ENCODE results near the gene FN3K. TPM values are rescaled to one million over a fixed set of nuclear protein-coding genes. Genes with fewer than 3 reads are reported as not detected.

Gene FN3K
- total RNA-seq, 1 donor from 2014 or later, result 21.7 TPM

DNA sequence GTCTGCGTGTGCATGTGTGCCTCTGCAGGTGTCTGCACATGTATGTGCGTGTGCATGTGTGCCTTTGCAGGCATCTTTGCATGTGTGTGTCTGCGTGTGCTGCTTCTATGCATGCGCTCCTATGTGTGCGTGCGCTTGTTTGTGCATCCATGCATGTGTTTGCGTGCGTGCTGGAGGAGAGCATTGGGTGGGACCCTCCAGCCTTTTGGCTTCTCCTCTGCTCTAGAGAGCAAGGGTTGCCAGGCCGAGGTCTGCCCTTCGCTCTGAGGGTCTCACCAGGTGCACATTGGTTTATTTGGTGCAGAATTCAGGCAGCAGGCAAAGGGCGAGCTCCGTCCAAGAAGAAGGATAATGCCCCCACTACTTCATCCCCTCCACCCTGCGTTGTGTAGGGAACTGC, 35.9 kb upstream of the FN3K start:
- peaks cover 3% of the 10 kb centered on the region for H3K9me3 Mint-ChIP-seq
- no peak for DNase-seq (ENCODE audit: low read depth, low spot score)
- H3K4me1 Mint-ChIP-seq, result peaks cover 4% of the 10 kb centered on the region
- H3K27me3 Mint-ChIP-seq (ENCODE audit: low read depth), result peaks cover 45% of the 10 kb centered on the region
- H3K27ac Mint-ChIP-seq (ENCODE audit: unreplicated experiment), result no peak overlapping the region
- TF ChIP-seq, protein P1, sequence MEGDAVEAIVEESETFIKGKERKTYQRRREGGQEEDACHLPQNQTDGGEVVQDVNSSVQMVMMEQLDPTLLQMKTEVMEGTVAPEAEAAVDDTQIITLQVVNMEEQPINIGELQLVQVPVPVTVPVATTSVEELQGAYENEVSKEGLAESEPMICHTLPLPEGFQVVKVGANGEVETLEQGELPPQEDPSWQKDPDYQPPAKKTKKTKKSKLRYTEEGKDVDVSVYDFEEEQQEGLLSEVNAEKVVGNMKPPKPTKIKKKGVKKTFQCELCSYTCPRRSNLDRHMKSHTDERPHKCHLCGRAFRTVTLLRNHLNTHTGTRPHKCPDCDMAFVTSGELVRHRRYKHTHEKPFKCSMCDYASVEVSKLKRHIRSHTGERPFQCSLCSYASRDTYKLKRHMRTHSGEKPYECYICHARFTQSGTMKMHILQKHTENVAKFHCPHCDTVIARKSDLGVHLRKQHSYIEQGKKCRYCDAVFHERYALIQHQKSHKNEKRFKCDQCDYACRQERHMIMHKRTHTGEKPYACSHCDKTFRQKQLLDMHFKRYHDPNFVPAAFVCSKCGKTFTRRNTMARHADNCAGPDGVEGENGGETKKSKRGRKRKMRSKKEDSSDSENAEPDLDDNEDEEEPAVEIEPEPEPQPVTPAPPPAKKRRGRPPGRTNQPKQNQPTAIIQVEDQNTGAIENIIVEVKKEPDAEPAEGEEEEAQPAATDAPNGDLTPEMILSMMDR (conservative IDR thresholded peaks at IDR 0.05), result no peak
- peaks cover 4% of the 10 kb centered on the region for H3K36me3 Mint-ChIP-seq (ENCODE audit: low read depth)
- peak overlapping the region; percentile 86 for H3K4me3 Mint-ChIP-seq

DNA sequence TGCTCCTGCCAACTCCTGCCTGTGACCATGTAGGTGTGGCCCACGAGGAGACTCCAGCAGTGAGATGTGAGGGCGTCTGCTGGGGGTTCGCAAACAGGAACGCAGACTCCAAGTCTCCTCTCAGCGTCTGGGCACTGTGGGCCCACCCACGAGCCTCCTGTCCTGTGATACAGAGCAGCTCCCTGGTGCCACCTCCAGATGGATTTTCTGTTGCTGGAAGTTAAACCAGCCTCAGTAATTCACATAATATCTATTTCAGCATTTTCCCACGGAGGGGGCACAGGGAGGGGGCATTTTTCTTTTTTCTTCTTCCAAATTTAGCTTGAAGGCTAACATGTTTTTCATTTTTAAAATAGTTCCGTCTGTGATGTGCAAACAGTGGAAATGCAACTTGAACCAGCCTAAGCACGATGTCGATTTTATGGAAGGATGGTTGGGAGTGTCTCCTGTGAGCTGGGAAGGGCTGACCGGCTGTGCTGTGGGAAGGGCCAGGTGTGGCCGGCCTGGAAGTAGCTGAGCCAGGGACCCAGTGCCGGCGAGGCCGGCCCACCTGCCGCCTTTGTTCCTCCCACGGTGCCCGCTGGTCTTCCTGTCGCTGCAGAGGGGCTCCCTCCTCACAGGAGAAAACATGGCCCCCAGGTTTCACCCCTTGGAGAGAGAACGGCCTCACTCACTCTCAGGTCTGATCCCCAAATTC, 33.0 kb upstream of the FN3K start:
- H3K27ac Mint-ChIP-seq (ENCODE audit: unreplicated experiment), result no peak overlapping the region
- H3K4me1 Mint-ChIP-seq, result peaks cover 4% of the 10 kb centered on the region
- H3K36me3 Mint-ChIP-seq (ENCODE audit: low read depth), result no peaks in the 10 kb centered on the region
- no peak overlapping the region for H3K4me3 Mint-ChIP-seq
- TF ChIP-seq, protein P1 (conservative IDR thresholded peaks at IDR 0.05), result no peak
- no peak for DNase-seq (ENCODE audit: low read depth, low spot score)
- no peaks in the 10 kb centered on the region for H3K9me3 Mint-ChIP-seq
- H3K27me3 Mint-ChIP-seq (ENCODE audit: low read depth), result peaks cover 26% of the 10 kb centered on the region

DNA sequence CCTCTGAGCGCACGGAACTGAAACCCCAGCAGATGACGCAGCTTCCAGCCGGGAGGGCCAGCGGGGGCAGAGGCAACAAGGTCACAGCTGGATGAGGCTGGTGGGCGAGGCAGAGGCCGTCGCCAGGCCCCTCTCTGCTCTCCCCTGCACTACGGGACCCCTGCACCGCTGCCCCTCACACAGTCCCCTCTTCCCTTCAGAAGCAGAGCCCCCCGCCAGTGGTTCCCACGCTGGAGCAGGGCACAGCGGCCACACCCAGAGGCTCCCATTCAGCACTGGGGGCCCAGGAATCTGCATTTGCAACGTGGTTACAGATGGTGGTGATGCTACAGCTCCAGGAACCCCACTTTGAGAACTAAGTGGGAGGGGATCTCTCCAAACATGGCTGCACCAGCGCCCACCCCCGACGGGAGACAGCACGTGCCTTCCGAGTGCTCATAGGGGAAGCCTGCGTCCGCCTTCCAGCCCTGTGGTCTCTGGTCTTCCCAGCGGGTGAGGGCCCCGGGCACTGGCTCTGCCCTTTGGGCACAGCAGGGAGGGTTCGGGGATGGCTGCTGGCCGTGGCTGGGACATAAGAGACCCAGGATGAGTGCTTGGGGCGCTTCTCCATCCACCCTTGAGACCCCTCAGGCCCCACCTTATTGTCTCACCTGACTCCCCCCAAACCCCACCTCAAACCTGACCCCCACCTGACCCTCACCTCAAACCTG, 32.2 kb upstream of the FN3K start:
- Mint-ChIP-seq H3K36me3 (ENCODE audit: low read depth) (no peaks in the 10 kb centered on the region), H3K4me1 (peaks cover 4% of the 10 kb centered on the region), H3K27ac (ENCODE audit: unreplicated experiment) (no peak overlapping the region), H3K4me3 (no peak overlapping the region), H3K9me3 (no peaks in the 10 kb centered on the region), H3K27me3 (ENCODE audit: low read depth) (peaks cover 25% of the 10 kb centered on the region)
- DNase-seq (ENCODE audit: low read depth, low spot score), result no peak
- TF ChIP-seq, protein P1 (conservative IDR thresholded peaks at IDR 0.05), result no peak

DNA sequence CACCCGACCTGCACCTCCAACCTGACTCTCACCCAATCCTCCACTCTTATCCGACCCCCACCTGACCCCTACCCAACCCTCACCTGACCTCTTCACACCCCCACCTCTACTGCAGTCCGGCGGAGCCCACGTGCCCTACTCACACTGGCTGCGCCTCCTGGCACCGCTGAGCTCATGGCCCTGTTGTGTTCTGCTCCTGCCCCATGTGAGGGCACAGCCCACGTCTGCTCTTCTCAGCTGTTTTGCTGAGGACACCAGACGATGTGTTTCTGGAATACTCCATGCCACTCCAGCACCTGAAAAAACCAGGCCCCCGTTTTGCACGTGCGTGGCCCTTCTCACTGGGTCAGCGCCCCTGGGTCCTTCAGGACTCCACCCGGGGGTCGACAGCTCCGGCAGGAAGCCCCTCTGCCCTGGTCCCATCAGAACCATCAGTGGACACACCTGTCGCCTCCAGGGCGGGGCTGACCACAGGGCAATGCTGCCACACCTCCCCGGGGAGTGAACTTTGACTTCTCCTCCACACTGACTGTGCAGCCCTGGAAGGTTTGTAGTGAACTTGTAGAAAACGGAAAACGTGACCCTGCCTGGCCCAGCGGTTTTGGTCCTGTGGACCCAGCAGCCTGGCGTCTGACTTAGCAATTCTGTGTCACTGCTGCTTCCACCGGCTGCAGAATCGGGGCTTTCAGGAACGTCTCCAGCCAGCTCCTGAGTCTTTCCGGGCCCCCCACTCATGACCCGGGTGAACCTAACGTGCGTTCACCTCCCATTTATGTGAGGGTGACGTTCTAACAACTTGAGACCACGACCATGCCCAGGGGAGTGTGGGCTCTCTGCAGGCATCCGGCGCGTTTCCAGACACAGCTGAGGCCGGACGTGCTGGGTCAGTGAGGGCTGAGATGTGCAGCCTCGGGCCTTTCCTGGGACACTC, 31.2 kb upstream of the FN3K start:
- DNase-seq (ENCODE audit: low read depth, low spot score), result no peak
- no peaks in the 10 kb centered on the region for H3K36me3 Mint-ChIP-seq (ENCODE audit: low read depth)
- peaks cover 21% of the 10 kb centered on the region for H3K27me3 Mint-ChIP-seq (ENCODE audit: low read depth)
- H3K4me3 Mint-ChIP-seq, result peak overlapping the region; percentile 34
- TF ChIP-seq, protein P1 (conservative IDR thresholded peaks at IDR 0.05), result no peak
- no peak overlapping the region for H3K27ac Mint-ChIP-seq (ENCODE audit: unreplicated experiment)
- H3K4me1 Mint-ChIP-seq, result peaks cover 3% of the 10 kb centered on the region
- no peaks in the 10 kb centered on the region for H3K9me3 Mint-ChIP-seq

DNA sequence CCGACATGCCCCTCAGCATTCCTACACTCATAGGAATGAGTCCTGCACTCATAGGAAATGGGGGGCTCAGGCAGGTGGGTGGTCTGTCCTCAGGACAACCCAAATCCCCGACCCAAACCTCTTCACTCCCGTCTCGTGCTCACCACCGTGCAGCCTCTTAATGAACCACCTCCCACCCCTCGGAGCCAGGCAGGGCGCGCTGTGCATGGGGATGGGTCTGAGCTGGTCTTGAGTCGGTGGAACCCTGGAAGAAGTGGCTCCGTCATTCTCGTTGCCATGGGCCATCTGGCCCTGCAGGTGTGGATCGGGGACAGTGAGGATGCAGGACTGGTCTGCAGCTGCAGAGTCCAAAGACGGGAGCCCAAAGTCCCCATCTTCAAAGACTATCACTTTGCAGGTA, 30.5 kb upstream of the FN3K start:
- TF ChIP-seq, protein P1 (conservative IDR thresholded peaks at IDR 0.05), result no peak
- H3K4me1 Mint-ChIP-seq, result no peaks in the 10 kb centered on the region
- H3K36me3 Mint-ChIP-seq (ENCODE audit: low read depth), result no peaks in the 10 kb centered on the region
- DNase-seq (ENCODE audit: low read depth, low spot score), result no peak
- no peak overlapping the region for H3K27ac Mint-ChIP-seq (ENCODE audit: unreplicated experiment)
- peak overlapping the region; percentile 34 for H3K4me3 Mint-ChIP-seq
- H3K9me3 Mint-ChIP-seq, result no peaks in the 10 kb centered on the region
- peaks cover 14% of the 10 kb centered on the region for H3K27me3 Mint-ChIP-seq (ENCODE audit: low read depth)

Measured in neural crest cell (in vitro differentiated cells).